GM13976 (cell line): ENCODE results near the gene CRACR2A.

Source experiments
- DNase-seq: peaks from one replicate; pipeline ENCODE4 v3.0.0; 2012; ENCODE audit warnings: low spot score
- in situ Hi-C: fragments of 300-500 bp; cut with MboI; formaldehyde crosslinking; loops from one replicate; pipeline ENCODE4 v1.12.0; 2022; ENCODE audit warnings: low sequenced_read_pairs, mixed read lengths, inconsistent platforms; ENCODE audit not compliant: unreplicated experiment
- TF ChIP-seq, protein P1 (sequence below): IDR thresholded peaks from 2 replicates; pipeline ENCODE4 v1.5.1; 2012; ENCODE audit warnings: borderline replicate concordance, mild to moderate bottlenecking; ENCODE audit not compliant: insufficient read depth; ENCODE audit errors: extremely low read depth, missing control alignments, control extremely low read depth

Gene CRACR2A

DNA sequence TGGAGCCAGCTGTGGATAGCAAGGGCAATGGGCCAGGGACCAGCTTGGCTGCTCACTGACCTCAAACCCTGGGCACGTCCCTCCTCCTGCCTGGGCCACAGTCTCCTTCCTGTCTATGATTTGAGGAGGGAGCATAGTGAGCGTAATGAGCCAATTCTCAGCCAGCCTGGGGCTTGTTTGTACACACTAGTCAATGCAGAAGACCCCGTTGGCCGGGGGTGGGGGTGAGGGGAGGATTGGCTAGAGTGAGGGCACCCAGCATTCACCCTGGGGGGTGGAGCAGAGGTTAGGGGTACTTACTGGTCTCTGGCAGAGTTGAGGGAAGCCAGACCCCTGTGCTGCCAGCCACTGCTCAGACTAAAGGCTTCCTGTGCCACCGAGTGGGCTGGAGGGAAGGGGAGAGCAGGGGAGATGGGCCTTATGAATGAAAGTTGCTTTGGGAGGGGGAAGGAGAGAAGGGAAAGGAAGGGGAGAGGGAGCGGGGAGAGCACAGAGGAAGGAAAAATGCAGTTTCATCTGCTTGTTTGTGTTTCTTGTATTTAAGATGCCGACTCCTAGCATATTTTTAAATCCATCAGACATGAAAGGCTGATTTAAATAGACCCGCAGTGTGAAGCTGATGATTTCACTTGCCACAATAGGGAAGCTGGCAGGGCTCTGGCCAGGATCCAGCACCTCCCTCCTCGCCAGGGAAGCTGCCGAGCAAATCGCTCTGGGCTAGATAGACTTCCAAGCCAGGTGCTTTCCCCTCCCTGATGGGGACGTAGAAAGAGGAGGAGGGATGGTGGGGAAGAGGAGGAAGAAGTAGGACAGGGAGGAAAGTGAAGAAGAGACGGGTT lies 147.9 kb downstream of the CRACR2A start:
- in situ Hi-C loops, result no loop called here
- no peak for DNase-seq
- TF ChIP-seq, protein P1, sequence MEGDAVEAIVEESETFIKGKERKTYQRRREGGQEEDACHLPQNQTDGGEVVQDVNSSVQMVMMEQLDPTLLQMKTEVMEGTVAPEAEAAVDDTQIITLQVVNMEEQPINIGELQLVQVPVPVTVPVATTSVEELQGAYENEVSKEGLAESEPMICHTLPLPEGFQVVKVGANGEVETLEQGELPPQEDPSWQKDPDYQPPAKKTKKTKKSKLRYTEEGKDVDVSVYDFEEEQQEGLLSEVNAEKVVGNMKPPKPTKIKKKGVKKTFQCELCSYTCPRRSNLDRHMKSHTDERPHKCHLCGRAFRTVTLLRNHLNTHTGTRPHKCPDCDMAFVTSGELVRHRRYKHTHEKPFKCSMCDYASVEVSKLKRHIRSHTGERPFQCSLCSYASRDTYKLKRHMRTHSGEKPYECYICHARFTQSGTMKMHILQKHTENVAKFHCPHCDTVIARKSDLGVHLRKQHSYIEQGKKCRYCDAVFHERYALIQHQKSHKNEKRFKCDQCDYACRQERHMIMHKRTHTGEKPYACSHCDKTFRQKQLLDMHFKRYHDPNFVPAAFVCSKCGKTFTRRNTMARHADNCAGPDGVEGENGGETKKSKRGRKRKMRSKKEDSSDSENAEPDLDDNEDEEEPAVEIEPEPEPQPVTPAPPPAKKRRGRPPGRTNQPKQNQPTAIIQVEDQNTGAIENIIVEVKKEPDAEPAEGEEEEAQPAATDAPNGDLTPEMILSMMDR, result no peak

DNA sequence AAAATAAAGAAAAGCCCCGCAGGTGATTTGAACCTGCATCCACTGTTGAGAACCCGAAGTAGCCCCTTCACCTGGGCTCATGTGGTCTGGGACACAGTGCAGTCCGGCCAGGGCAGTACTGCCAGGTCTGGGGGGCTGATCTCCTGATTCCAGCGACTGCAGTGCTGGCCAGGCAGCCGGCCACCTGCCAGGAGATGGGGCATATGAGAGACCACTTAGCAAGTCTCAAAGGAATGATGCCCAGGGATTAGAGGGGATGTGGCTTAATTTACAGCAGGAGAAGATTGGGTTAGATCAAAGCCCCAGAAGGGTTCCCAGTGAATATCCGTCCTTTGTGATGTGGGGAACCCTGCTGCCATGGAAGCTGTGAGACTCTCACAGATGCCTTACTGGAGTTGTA lies 148.6 kb downstream of the CRACR2A start:
- no peak for DNase-seq
- in situ Hi-C loops, result no loop called here
- TF ChIP-seq, protein P1, result no peak

DNA sequence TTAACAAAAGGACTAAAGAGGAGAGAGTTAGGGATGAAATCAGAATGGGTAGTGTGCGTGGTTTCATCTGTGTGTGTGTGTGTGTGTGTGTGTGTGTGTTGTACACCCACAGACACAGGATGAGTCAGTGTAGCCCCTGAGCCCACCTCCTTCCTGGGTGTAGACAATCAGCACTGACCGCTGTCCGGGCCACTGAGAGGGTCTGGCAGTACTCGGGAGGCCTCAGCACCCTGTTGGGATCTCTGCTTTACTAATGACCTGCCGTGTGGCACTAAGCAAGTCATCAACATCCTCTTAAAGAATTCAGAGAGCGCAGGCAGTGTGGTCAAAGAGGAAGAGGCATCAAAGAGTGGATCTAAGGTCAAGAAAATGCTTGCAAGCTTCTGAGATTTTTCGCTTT lies 149.3 kb downstream of the CRACR2A start:
- TF ChIP-seq, protein P1, result no peak
- in situ Hi-C loops, result no loop called here
- DNase-seq, result no peak

DNA sequence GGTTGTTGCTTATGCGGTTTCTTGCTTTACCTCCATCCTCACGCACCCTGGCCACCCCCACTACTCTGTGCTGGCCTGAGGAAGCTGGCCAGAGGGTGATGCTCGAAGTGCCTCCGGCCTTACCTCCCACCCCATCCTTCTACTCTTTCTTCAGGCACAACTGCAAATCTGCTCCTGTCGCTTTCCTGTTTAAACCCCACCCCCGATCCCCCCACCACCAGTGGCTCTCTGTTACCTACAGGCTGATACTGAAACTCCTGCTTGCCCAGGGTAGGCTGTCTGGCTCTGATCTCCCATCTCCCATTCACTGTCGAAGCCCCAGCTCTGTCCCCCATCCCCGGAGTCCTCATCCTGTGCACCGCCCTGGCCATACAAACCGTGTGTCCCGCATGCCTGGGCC lies 150.4 kb downstream of the CRACR2A start:
- TF ChIP-seq, protein P1, result no peak
- in situ Hi-C loops, result no loop called here
- no peak for DNase-seq

DNA sequence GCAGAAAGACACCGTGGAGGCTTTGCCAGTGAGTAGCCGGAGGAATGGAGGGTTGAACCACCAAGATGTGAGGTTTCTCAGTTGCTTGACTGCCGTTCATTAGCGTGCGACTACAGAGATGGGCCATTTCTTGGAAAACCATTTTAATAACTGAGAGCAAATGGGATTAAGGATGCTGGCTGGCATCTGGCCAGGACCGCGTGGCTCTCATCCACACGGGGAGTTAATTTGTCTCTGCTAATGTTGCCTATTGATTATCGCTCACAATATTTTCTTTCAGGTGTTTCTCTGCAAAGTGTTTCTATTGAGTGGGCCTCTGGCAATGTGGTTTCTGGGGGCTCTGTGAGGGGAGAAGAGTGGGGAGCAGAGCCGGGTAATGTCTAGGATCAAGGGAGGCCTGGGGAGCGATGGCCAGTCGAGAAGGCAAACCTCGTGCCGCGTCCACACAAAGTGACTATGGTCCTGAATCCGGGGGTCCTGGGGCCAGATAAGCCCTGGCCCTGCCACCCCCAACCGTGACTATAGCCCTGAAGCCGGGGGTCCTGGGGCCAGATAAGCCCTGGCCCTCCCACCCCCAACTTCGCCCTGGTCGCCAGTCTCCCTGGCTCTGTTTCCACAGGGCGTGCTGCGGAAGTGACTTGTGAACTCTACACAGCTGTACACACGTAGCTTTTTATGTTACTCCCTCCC lies 151.3 kb downstream of the CRACR2A start:
- in situ Hi-C loops, result no loop called here
- DNase-seq, result no peak
- TF ChIP-seq, protein P1, result no peak

DNA sequence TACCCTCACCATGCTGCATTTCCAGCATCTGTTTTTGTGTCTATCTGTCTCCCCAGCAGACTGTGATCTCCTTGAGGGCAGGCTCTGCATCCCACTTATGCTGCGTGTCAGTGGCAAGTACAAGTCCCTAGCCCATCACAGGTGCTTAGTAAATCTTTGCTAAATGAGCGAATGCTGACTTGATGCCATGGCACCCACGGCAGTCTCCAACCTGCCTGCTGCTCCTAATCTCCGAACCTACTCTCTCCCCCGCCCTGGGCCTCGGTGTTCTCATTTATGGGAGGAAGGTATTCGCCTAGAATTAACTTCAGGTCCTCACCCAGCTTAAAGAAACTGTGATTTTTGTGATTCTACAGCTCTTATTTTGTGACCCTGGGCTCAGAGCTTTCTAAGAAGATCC lies 152.0 kb downstream of the CRACR2A start:
- in situ Hi-C loops, result no loop called here
- no peak for DNase-seq
- TF ChIP-seq, protein P1, result no peak
